ENCODE results near the gene HAAO.

The HAAO gene

GRCh38 chr2:42809131-42809818 lies 16.9 kb upstream of the HAAO start:
- TF ChIP-seq POLR2AphosphoS5 (IDR thresholded peaks at IDR 0.05; ENCODE audit: low read depth, low read length) (no peak), SIN3A (IDR thresholded peaks at IDR 0.05; ENCODE audit: borderline replicate concordance, insufficient read depth, low read length) (no peak), TAF1 (IDR thresholded peaks at IDR 0.05; ENCODE audit: borderline replicate concordance, insufficient read depth, low read length) (no peak), FOXP2 (optimal IDR thresholded peaks at IDR 0.05; ENCODE audit: borderline replicate concordance, extremely low read depth, extremely low read length, insufficient read depth) (no peak)
- TF ChIP-seq, protein P1, sequence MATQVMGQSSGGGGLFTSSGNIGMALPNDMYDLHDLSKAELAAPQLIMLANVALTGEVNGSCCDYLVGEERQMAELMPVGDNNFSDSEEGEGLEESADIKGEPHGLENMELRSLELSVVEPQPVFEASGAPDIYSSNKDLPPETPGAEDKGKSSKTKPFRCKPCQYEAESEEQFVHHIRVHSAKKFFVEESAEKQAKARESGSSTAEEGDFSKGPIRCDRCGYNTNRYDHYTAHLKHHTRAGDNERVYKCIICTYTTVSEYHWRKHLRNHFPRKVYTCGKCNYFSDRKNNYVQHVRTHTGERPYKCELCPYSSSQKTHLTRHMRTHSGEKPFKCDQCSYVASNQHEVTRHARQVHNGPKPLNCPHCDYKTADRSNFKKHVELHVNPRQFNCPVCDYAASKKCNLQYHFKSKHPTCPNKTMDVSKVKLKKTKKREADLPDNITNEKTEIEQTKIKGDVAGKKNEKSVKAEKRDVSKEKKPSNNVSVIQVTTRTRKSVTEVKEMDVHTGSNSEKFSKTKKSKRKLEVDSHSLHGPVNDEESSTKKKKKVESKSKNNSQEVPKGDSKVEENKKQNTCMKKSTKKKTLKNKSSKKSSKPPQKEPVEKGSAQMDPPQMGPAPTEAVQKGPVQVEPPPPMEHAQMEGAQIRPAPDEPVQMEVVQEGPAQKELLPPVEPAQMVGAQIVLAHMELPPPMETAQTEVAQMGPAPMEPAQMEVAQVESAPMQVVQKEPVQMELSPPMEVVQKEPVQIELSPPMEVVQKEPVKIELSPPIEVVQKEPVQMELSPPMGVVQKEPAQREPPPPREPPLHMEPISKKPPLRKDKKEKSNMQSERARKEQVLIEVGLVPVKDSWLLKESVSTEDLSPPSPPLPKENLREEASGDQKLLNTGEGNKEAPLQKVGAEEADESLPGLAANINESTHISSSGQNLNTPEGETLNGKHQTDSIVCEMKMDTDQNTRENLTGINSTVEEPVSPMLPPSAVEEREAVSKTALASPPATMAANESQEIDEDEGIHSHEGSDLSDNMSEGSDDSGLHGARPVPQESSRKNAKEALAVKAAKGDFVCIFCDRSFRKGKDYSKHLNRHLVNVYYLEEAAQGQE (IDR thresholded peaks at IDR 0.05; ENCODE audit: insufficient read depth in 1 of 2, low read depth in 2 of 2, low read length in 2 of 2): no peak

- TF ChIP-seq TAF1 (IDR thresholded peaks at IDR 0.05; ENCODE audit: borderline replicate concordance, insufficient read depth, low read length) (no peak), SIN3A (IDR thresholded peaks at IDR 0.05; ENCODE audit: borderline replicate concordance, insufficient read depth, low read length) (no peak), POLR2AphosphoS5 (IDR thresholded peaks at IDR 0.05; ENCODE audit: low read depth, low read length) (no peak), FOXP2 (optimal IDR thresholded peaks at IDR 0.05; ENCODE audit: borderline replicate concordance, extremely low read depth, extremely low read length, insufficient read depth) (no peak)
- TF ChIP-seq, protein P1 (IDR thresholded peaks at IDR 0.05; ENCODE audit: insufficient read depth in 1 of 2, low read depth in 2 of 2, low read length in 2 of 2): no peak
These were observed 15.9 kb upstream of the HAAO start for GRCh38 chr2:42808301-42808700.

DNA sequence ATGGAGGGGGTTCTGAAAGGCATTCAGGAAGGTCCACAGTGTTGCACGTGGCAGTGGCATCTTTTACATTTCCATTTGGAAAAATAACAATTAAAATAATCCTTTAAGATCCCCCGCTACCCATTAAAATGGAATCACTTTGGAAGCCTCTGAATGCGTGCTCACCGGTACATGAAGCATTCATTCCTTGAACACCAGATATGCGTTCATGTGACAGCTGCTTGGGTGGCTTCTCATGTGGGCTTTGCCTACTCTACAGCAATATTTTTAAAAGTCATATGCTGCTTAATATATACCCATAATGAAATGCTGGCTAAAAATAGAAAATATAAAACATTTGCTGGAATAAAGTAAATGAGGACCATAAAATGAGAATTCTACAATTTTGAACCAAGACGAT lies 14.4 kb upstream of the HAAO start:
- TF ChIP-seq TAF1 (IDR thresholded peaks at IDR 0.05; ENCODE audit: borderline replicate concordance, insufficient read depth, low read length) (no peak), FOXP2 (optimal IDR thresholded peaks at IDR 0.05; ENCODE audit: borderline replicate concordance, extremely low read depth, extremely low read length, insufficient read depth) (no peak), POLR2AphosphoS5 (IDR thresholded peaks at IDR 0.05; ENCODE audit: low read depth, low read length) (no peak), SIN3A (IDR thresholded peaks at IDR 0.05; ENCODE audit: borderline replicate concordance, insufficient read depth, low read length) (no peak)
- TF ChIP-seq, protein P1 (IDR thresholded peaks at IDR 0.05; ENCODE audit: insufficient read depth in 1 of 2, low read depth in 2 of 2, low read length in 2 of 2): no peak

GRCh38 chr2:42804891-42805290 lies 12.5 kb upstream of the HAAO start:
- TF ChIP-seq TAF1 (IDR thresholded peaks at IDR 0.05; ENCODE audit: borderline replicate concordance, insufficient read depth, low read length) (no peak), POLR2AphosphoS5 (IDR thresholded peaks at IDR 0.05; ENCODE audit: low read depth, low read length) (no peak), FOXP2 (optimal IDR thresholded peaks at IDR 0.05; ENCODE audit: borderline replicate concordance, extremely low read depth, extremely low read length, insufficient read depth) (no peak), SIN3A (IDR thresholded peaks at IDR 0.05; ENCODE audit: borderline replicate concordance, insufficient read depth, low read length) (no peak)
- TF ChIP-seq, protein P1 (IDR thresholded peaks at IDR 0.05; ENCODE audit: insufficient read depth in 1 of 2, low read depth in 2 of 2, low read length in 2 of 2): no peak

Data from PFSK-1 (cell line).